GM18519 (cell line): ENCODE results near the gene KIF17.
"Not testable (repeated sequence)": the region's sequence is repeated elsewhere in the genome, so short reads cannot be mapped to it uniquely, and the experiment has no call there.

ENCODE experiments used
- ATAC-seq: cut with Tn5 transposase; IDR thresholded peaks from one replicate; pipeline ENCODE4 v1.9.1; 2021; ENCODE audit warnings: mild to moderate bottlenecking, moderate library complexity; ENCODE audit not compliant: unreplicated experiment, low FRiP score

Gene KIF17

DNA sequence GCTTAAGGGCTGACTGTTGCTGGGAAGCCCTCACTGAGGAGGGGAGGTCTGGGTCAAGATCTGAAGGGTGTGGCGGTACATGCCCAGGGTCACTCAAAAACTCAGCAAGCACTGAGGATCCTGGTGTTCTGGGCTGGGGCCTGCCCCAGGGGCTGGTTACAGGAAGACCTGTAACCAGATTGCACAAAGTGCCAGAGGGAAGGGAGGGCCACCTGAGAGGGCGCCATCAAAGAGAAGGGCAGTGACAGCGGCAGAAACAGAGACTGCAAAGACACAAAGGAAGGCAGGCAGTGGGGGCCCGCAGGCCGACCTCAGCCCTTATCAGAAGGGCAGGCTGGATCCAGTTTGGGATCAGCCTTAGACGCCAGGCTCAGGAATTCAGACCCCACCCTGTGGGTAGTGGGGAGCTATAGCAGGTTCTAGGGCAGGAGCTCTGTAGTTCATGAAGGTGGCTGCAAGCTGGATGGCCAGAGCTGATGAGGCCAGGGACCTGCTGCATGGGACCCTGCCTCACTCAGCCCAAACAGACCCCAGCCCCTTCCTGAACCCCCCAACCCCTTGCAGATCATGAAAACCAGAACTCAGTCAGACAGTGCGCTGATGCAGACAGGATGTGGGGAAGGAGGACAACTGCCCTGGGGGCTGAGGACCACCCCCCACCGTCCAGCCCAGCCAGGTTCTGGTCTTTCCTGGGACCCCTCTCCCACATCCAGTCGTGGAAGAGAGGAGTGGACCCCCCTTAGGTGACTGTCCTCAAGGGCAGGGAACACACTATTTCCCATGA lies 10.8 kb upstream of the KIF17 start:
- ATAC-seq = no peak

DNA sequence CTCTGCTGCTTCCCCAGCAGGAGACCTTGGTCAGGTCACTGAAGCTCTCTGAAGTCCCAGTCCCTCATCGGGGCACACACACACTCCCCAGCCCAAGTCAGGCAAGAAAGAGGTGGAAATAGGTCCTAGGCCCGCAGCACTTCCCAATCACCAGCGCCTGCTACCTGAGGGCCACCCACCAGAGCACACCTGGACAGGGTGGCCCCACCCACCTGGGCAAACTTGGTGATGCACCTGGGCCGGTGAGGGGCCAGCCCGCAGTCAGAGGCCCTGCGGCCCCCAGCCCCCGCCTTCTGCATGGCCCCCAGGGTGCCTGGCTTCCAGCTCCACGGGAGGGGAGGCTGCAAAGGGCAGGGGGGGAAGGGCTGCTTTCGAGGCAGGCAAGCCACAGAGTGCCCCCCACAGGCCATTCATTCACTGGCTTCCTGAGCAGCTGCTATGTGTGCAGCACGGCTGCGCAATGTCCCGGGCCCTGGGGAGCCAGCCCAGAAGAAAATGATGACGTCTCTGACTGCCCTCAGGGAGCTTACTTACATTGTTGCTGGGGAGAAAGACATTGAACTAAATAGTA lies 10.0 kb upstream of the KIF17 start:
- no peak for ATAC-seq

DNA sequence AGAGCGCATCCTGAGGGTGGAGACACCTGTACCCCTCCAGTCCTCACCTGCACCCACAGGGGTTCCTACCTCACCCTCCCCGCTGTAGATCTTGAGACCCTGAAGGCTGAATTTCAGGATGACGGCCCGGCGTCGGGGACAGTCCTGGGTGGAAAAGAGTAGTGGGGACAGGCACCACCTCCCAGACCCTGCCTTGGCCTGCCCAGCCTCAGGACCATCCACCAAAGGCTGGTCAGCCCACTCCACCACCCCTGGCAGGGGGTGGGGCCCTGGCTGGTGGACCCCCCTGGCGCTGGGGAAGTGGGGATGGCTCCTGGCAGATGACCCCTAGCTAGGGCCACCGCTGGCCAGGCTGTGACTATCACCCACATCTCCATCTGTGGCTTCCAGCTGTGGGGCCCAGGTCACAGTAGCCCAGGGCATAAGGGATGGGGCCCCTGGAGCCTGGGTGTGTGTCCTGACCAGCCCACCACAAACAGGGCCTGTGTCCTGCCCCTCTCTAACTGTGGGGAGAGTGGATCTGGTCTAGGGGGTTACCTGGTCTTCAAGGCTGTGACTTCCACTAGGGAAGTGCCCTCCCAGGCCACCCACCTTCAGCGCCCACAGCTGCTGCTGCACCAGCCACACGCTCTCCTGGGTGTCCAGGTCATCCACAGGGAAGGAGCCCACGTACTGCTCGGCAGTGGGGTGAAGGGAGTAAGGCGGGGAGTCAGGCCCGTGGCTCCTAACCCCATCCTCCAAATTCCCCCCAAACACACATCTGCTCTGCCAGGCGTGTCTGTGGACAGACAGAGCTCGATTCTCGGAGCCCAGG lies 9.3 kb upstream of the KIF17 start:
- ATAC-seq = no peak

DNA sequence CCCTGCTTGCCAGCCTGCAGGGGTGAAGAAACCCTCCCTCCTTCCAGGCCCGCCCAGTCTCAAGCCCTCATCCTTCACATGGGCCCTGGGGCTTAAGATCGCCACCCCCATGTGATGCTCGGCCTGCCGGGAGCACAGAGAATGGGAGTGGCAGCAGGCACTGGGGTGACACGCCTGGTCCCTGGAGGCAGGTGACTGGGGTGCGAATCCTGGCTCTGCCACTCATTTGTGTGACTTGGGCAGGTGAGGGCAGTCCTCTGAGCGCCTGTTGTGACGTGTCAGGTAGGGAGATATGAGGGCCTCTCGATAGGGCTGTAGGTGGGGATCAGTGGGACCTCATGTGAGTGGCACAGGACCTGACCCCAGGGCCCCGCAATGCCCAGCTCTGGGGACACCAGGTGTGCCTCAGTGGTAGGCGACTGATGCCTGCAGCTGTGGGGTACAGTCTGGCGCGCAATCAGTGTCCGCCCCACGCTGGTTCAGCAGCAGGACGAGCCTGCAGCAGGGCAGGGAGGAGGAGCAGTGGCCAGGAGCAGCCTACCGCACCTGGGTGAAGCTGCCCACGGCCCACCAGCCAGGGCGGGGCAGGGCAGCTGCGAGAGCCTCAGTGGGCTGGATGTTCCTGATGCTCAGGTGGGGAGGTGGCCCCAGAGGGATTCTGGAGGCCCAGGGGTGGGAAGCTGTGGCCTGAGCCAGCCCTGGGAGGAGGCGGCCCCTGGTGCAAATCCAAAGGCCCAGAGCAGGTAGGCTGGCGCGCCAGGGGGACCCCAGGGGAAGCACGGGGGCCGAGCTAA lies 8.5 kb upstream of the KIF17 start:
- ATAC-seq = no peak

DNA sequence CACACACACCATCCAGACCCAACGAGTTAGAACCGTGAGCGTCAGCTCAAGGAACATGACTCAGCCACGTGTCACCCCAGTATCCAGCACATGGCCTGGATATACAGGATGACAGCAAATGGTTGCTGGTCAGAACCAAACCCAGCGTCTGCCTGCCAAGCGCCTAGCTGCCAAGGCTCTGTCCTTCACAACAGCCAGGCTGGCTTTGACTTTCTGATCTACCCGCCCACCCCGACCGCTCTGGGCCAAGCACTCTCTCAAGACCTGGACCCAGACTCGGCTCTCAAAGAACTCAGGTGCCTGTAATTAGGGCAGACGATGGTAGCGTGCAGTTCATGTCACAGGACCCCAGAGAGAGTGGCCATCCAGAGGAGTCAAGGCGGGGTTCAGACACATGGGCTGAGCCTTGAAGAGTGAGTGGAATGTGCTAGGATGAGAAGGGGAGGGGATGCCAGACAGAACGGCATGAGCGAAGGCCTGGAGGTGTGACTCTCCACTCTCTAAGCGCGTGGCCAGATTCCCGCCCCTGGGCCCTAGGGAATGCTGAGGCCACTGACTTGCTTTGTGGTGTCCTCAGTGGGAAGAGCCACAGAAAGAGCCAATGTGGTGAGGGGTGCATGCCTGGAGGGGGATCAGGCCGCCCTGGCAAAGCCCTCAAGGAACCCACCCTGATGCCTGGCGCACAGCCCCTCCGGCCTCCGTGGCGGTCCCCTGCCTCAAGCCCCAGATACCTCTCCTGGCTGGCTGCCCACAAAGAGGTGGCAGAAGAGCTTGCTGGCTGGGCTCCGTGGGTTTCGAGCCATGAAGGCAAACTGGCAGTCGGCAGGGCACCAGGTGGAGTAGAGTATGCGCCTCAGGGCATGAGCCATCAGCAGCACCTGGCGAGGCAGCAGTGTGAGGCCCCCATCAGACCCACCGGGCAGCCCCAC lies 7.6 kb upstream of the KIF17 start:
- ATAC-seq = no peak

DNA sequence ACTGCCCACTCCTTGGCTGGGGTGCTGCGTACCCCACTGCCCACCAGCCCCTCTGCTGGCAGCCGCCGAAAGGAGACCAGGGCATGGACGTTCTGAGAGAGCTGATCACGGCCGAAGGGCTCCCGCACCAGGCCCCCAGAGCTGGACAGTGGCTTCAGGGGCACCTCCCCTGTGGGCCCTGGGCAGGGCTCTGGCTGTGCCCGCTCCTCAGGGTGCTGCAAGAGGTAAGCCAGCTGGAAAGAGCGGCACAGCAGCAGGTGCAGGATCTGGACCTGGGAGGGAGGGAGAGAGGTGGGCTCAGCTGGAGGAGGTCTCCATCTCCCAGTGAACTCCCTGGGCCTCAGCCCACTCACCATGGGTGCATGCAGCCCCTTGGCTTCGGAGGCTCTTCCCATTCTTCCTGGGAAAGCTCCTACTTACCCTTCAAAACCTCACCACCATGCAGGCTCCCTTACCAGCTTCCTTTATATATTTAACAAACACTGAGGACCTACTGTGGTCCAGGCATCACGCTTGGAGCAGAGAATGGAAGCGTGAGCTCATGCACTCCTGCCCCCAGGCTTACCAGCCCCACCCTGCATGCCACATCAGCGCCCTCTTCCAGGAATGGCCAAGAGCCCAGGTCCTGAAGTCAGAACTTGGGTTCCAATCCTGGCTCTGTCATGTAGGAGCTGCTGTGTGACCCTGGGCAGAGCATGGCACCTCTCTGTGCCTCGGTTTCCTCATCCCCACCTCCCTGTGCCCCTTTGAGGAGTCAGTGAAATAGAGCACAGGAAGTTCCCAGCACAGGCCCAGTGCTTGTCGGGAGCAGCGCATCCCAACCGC lies 6.8 kb upstream of the KIF17 start:
- no peak for ATAC-seq

DNA sequence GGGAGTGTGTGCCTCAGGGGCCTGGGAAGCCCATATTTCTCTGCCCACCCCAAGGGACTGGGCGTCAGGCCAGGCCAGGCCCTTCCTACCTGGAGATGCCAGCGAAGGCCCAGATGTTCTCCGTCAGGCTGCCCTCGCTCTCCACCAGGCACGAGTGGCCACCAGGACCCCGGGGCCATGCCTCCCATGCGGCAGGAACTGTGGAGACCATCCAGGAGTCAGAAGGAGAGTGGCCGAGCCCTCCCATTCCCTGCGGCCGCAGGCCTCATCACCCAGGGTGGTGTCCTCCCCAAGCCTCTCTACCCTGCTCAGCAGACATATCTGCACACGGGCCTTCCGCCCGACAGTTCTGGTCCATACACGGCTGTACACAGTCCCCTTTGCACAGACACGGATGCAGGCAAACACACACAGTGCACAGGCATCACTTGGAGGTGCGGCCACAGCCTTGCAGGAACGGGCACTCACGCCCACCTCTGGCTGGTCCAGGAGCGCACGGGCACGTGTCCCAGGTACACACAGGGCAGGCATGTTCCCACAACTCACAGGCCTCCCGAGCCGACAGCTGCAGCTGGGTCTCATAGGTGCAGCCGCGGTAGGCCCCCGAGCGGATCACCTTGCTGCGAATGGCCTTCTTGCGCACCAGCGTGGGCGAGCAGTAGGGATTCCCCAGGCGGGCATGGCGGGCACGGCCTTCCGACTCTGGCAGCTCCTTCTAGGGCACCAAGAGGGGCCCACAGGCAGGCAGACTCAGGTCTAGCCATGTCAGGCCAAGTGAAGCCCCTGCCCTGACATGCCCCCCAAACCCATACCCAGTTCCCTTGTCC lies 5.9 kb upstream of the KIF17 start:
- no peak for ATAC-seq

DNA sequence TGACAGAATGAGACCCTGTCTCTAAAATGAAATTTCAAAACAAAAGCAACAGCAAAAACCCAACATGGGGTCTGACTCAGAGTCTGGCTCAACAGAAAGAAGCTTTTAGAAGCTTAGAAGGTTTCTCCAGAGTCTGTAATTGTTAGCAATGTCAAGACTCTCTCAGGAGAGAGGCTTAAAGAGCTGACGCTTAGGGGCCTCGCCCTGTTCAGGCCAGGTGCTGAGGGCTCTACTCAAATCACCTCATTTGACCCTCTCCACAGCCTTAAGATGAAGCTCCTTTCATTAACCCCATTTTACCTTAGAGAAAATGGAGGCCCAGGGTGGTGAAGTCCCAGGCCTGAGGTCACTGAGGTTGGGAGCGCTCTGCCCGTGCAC lies 5.3 kb upstream of the KIF17 start:
- no peak for ATAC-seq

DNA sequence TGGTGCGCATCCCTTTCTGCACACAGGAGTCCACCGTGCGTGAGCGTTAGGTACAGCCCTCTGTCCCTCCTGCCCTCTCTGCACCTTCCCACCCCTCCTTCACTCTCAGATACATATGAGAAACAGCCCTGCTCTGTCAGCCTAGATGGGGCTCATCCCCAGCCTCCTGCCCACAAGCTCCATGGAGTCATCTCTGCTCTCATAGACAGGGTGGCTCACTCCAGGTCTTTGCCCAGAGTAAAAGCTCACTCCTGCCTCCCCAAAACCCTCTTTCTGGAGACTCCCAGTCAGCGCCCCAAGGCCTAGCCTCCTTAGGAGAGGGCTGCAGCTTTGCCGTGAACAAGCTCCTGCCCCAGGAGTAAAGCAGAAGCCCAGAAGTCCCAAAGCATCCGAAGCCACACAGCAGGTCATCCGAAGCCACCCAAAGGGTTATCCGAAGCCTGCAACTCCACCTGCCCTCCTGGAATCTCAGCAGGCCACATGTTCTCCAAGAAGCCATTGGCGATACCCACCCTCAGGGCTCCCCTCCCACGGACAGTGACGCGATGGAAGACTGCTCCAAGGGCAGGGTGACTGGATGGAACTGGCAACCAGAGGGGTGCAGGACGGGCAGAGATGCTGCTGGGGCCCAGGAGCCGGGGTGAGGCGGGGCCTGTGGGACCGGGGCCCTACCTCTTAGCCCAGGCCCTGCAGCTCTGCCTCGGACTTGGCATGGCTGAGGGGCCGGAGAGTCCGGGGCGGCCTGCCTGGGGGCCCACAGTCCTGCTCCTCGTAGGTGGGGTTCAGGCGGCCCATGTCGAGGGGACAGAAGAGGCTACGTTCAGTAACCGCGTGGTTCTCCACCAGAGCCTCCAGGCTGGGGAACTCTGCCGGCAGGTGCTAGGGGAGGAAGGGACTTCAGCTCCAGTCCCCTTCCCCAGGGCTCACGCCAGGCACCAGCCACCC lies 3.6 kb upstream of the KIF17 start:
- ATAC-seq = no peak

DNA sequence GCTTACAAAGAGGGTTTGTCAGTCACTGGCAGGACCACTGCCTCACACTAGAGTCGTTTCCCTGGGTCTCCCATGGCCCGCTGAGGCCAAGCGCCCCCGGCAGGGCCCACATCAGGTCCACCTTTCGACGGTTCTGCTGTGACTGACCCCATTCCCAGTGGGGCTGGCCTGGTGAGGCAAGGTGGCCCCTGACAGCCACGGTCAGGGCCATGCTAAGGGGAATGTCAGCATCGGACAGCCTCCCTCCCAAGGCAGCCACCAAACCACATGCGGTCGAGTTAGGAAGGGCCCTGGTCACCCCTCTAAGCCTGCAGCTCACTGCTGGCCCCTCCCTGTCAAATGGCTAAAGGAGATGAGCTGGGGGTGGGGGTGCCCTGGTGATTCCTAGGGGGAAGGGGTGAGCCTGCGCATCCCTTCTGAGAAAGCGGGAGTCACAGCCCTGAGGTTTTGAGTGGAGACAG lies 2.9 kb upstream of the KIF17 start:
- ATAC-seq = no peak

DNA sequence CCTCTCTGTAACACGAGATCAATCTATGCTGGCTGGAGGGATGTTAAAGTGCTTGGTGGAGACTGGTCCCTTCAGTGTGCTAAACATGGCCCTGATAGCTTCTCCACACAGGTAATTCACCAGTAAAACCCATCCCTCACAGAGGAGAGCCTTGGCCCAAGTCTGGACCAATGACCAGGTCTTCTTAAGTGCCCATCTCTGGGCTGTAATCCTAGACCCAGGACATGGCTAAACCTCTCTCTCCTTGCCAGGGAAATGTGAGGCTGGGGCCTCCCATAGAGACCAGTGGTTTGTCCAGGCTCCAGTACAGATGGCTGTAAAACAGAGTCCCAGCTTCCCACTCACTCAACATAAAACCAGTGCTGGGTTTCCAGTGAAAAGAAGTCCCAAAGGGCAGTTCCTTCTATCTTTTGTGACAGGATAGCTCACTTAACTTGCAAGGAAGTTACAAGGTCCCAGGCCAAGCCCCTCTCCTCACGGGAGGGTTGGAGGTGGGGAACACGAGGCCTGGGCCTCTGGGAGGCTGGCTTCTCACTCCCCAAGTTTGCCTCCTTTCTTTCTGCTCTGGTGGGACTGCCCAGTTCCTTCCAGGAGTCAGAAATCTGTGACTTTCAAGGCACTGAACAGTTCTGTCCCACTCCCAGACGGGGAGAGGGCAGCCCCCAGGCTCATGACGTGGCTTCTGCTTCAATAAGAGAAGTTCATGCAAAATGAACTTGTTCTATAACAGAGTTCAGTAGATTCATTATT lies 2.2 kb upstream of the KIF17 start:
- ATAC-seq = no peak

DNA sequence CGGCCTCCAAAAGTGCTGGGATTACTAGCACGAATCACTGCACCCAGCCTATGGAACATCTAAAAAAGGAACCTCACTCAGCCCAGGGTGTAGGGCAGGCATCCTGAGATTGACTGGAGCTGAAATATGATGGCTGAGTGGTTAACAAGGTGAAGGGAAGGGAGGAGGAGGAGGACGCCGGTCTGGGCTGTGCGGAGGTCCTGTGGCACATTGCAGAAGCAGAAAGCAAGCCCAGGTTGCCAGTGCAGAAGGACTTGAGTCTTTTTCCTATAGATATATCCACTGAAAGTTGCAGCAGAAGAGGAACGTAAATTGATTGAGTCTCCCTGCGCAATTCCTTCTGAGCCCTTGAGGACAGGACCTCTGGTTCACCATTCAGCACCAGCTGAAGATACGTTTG lies 1.5 kb upstream of the KIF17 start:
- ATAC-seq = no peak

DNA sequence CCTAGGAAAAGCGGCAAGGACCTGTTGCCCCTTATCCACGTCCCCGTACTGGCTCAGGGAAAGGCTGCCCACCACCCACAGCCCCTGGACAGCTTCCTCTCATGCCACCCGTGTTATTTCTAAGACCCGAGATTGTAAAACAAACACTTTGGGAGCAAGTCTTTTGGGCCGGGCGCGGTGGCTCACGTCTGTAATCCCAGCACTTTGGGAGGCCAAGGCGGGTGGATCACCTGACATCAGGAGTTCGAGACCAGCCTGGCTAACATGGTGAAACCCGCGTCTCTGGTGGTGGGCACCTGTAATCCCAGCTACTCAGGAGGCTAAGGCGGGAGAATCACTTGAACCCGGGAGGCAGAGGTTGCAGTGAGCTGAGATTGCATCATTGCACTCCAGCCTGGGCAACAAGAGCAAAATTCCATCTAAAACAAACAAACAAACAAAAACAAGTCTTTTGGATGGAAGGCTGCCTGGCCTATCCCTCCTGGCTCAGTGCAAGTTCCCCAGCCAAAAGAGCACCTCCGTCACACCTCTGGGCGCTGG lies 606 bp upstream of the KIF17 start:
- ATAC-seq = not testable (repeated sequence)

DNA sequence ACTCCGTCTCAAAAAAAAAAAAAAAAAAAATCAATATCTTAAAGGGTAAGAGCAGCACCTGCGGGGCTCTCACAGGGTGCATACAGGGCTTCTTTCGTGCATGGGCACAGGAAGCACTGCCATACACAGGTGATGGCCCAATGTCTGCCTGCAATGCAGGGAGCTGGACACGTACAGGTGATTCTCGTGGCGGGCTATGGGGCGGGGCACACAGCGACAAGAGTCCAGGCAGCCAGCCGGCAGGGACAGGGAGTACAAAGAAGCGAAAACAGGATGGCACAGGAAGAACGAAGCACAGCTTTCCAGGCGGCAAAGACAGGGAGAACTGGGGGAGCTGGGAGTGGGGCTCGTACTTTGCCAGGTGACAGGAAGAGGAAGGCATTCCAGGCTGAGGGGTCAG lies 1.6 kb downstream of the KIF17 start:
- no peak for ATAC-seq

DNA sequence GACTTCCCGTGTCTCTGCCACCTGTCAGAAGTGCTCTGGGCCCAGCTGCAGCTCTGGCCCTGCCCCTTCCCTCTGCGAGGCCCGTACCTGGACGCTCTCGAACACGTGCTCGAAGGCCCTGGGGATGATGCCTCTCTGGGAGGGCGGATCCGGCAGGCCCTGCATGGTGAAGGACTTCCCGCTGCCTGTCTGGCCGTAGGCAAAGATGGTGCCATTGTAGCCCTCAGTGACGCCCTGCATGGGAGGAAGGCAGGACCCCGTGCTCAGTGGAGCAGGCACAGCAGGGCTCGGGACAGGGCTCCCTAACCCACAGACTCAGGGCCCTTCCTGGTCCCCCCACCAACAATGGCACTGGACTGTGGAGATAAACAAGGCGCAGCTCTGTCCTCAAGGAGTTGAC lies 2.4 kb downstream of the KIF17 start:
- no peak for ATAC-seq

DNA sequence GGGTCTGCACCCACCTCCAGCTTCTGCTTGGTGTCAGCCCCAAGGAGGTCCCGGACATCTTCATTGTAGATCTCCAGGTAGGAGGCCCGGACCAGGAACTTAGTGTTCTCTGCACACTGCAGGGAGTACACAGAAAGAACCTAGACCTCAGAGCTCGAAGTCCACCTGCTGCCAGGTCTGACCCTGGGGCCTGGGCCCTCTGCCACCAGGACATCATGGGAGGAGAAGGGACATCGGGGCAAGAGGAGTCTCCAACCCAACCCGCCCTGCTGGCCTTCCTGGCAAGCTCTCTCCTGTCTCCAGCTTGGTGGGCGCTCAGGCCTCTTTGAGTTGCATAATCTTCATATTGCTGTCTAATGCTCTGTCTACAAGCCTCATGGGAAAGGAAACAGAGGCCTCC lies 4.4 kb downstream of the KIF17 start:
- ATAC-seq = no peak
